Measurements from ENCODE around the gene GAS2L3. TPM values are rescaled to one million over a fixed set of nuclear protein-coding genes. Genes with fewer than 3 reads are reported as not detected.
"Not testable (repeated sequence)": the region's sequence is repeated elsewhere in the genome, so short reads cannot be mapped to it uniquely, and the experiment has no call there.

Gene GAS2L3
- 23.7 and 24.7 TPM in 2 replicates for total RNA-seq

- peak; percentile 71 for DNase-seq (ENCODE audit: low read depth)
Observed at GRCh38 chr12:100573292-100574186, at the start of gene GAS2L3. Gene GAS2L3 (plus strand): TSS chr12:100573684. CDS start chr12:100594905, 21,221 bp downstream.

GRCh38 chr12:100528034-100528433 lies 45.5 kb upstream of the GAS2L3 start:
- no peak for DNase-seq (ENCODE audit: low read depth)

- peak; percentile 92 for DNase-seq (ENCODE audit: low read depth)
Observed at GRCh38 chr12:100528471-100529127, 44.9 kb upstream of the GAS2L3 start.

- DNase-seq (ENCODE audit: low read depth): peak; percentile 50
Observed at GRCh38 chr12:100529756-100530350, 43.6 kb upstream of the GAS2L3 start.

- no peak for DNase-seq (ENCODE audit: low read depth)
Observed at GRCh38 chr12:100533376-100533775, 40.1 kb upstream of the GAS2L3 start.

- no peak for DNase-seq (ENCODE audit: low read depth)
Observed at GRCh38 chr12:100534625-100535227, 38.8 kb upstream of the GAS2L3 start.

GRCh38 chr12:100539202-100539601 lies 34.3 kb upstream of the GAS2L3 start:
- no peak for DNase-seq (ENCODE audit: low read depth)

DNA sequence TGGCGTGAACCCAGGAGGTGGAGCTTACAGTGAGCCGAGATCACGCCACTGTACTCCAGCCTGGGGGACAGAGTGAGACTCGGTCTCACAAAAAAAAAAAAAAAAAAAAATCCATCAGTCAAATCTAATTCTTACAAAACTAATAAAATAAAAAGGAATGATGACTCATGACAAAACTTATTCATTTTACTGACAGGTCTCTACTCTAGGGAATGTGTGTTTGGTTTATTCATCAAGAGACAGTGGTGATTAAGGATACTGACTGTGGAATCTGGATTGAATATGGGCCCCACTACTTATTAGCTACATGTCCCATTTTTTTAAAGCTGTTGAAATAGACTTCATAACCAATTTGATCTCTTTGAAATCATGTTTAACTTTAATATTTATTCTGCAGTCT lies 29.3 kb upstream of the GAS2L3 start:
- DNase-seq (ENCODE audit: low read depth): no peak

DNA sequence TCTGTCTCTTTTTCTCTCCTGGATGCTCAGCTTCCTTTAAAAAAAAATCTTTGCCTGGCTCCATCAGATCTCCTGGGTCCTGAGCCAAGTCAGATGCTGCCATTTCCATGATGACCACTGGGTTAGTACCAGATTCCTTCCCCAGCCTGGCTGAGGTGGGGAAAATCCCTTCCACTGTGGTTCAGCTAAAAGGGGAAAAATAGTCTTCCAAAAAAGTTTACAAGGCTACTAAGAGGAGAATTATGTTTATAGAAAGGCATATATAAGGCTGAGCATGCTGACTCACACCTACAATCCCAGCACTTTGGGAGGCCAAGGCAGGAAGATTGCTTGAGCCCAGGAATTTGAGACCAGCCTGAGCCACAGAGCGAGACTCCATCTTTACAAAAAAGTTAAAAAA lies 28.4 kb upstream of the GAS2L3 start:
- DNase-seq (ENCODE audit: low read depth): no peak

- peak; percentile 41 for DNase-seq (ENCODE audit: low read depth)
Observed at GRCh38 chr12:100553936-100554335, 19.5 kb upstream of the GAS2L3 start.

- peak; percentile 89 for DNase-seq (ENCODE audit: low read depth)
Observed at GRCh38 chr12:100554608-100555077, 18.8 kb upstream of the GAS2L3 start.

DNA sequence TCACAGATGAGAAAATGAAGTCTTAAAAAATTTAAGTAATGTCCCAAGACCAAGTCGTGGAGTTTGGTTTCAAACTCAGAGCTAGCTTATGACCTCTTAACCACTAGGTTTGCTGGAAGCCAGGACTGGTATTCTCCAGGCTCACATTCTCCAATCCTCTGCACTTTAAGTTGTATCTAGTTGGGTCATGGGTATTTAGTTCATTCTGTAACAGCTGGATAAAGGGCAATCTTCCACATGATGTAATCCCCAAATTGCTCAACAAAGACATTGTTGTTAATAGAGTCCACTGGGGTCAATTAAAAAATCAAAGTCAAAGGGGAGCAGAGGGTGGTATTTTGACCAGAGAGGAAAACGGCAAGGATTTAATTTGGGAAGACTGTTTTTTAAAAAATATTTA lies 17.8 kb upstream of the GAS2L3 start:
- DNase-seq (ENCODE audit: low read depth): peak; percentile 46

DNA sequence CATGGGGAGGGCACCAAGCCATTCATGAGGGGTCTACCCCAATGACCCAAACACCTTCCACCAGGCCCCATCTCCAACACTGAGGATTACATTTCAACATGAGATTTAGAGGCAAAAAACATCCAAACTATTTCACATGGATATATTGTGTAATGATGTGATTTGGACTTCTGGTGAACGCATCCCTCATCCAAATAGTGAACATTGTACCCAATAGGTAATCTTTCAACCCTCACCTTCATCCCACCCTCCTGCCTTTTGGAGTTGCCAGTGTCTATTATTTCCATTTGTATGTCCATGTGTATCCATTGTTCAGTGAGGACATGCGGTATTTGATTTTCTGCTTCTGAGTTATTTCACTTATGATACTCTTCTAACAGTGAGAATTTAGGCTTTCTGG lies 16.1 kb upstream of the GAS2L3 start:
- no peak for DNase-seq (ENCODE audit: low read depth)

DNA sequence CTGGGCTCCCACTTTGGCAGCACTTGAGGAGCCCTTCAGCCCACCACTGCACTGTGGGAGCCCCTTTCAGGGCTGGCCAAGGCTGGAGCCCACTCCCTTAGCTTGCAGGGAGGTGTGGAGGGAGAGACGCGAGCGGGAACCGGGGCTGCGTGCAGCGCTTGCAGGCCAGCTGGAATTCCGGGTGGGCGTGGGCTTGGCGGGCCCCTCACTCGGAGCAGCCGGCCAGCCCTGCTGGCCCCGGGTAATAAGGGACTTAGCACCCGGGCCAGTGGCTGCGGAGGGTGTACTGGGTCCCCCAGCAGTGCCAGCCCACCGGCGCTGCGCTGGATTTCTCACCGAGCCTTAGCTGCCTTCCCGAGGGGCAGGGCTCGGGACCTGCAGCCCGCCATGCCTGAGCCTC lies 14.2 kb upstream of the GAS2L3 start:
- DNase-seq (ENCODE audit: low read depth): not testable (repeated sequence)

DNA sequence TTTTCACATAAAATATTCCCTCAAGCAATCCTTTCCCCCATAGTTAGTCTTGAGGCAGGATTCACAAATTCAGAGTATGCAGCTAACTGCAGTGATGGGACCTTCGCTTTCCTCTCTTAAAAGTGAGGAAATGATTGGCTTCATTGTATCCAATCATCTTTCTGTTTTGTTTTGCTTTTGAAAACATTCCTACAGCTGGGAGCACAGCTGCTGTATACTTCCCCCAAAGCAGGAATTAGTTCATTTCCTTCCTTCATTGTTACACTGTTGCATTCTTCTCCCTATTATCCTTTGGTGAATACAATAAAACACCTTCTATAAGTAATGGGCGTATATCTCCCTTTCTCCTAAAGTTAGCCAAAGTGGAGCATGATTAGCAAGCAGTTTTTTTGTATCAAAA lies 9.4 kb upstream of the GAS2L3 start:
- no peak for DNase-seq (ENCODE audit: low read depth)

DNA sequence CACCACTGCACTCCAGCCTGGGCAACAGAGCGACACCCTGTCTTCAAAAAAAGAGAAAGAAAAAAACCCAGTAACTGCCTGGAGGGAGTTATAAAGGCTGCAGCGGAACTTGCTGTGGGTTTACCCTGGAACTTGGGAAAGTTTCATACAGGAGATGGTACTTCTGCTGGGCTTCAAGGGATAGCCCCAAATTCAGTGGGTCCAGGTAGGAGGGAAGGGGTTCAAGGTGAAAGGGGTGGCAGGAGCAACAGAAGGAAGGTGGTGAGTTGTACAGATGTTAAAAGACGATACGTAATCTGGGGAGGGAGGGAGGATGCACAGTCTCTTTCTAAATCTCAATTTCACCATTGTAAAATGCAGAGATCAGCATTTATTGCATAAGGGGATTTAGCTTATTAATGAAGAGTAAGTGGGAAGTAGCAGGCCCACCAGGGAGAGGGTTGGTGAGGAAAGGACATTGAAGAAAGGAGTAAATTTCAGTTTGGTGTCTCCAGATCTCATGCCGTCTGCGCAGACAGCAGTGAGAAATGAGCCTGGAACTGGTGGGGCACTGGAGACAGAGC lies 8.5 kb upstream of the GAS2L3 start:
- no peak for DNase-seq (ENCODE audit: low read depth)

- no peak for DNase-seq (ENCODE audit: low read depth)
Observed at GRCh38 chr12:100565987-100566545, 7.4 kb upstream of the GAS2L3 start.

DNA sequence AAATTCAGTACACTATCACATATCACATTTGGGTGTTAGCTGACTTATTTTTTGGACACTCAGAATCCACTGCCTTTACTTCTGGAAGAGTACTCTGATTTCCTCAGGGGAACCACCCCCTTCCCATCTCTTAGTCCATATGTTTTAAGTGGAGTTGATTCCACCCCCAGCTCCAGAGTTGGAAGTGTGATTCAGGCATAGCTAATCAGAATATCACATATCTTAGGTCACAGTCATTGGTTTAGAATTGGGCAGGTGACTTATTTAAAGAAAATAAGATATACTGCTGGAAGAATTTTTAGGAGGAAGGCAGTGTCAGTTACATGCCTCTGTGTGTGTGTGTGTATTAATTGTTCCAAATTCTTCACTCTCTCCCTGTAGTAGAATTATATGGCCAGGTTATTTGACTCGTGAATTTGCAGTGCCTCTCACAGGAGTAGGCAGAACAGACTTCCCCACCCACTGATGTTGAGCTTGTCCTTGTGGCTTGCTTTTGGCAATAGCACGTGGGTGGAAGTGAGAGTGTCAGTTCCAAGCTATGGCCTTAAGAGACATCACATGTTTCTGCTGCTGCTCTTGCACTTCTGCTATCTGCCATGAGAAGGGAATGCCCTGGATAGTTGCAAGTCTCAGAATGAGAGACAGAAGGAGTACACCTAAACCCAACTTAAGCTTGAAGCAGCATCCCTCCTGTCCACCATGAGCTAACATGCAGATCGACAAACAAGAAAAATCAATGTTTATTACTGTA lies 6.4 kb upstream of the GAS2L3 start:
- peak; percentile 45 for DNase-seq (ENCODE audit: low read depth)

DNA sequence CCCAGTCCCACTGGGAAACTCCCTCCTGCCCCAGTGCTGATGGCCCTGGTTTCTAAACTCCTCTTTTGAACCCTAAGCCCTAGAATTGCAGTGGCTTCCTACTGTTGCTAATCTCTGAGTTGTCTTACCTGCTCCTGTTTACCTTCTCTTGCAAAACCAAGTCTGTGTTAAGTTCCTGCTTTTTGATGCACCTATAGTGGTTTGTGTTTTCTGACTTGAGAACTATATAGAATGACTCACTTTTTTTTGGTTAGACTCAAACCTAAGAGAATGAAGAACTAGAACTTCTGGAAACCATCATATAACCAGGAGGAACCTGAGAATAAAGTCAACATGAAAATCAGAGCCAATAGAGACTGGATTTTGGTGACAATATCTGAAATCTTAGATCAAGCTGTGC lies 5.5 kb upstream of the GAS2L3 start:
- DNase-seq (ENCODE audit: low read depth): no peak

GRCh38 chr12:100572184-100572583 lies 1.3 kb upstream of the GAS2L3 start:
- no peak for DNase-seq (ENCODE audit: low read depth)
